IMR-90 (cell line): ENCODE data around the gene CLCN4. TPM values are rescaled to one million over a fixed set of nuclear protein-coding genes. Genes with fewer than 3 reads are reported as not detected.

Experiments used
- ATAC-seq: fragments of 200-7000 bp; cut with Tn5 transposase; 2 replicates; pipeline ENCODE4 v1.9.1; 2020; ENCODE audit warnings: low read depth, mild to moderate bottlenecking, moderate library complexity
- BruUV-seq: library from RNA; stranded (reverse); fragments of 400-500 nt; replicated peaks from 2 replicates; lab custom pipeline; 2021; lab: Mats Ljungman, UMichigan
- CTCF ChIA-PET: fragments of 300-600 bp; formaldehyde crosslinking; extraction: SDS; loops from one replicate; lab custom pipeline; 2021; ENCODE audit warnings: antibody characterized with exemption; lab: Yijun Ruan, JAX
- POLR2A ChIA-PET: fragments of 300-600 bp; sonication (Branson Sonifier 250); formaldehyde crosslinking; loops from one replicate; lab custom pipeline; 2022; ENCODE audit warnings: antibody characterized with exemption; ENCODE audit not compliant: unreplicated experiment; lab: Charles Lee
- DNase-seq: peaks from one replicate; pipeline ENCODE4 v3.0.0; 2013
- H2AFZ ChIP-seq: replicated peaks from 2 replicates; pipeline ENCODE3; 2013; ENCODE audit warnings: low read length, mild to moderate bottlenecking; ENCODE audit not compliant: poor library complexity
- H2AK5ac ChIP-seq: 2 replicates; pipeline ENCODE4 v1.6.1; 2013; ENCODE audit warnings: low read depth, low read length, inconsistent platforms
- H2AK9ac ChIP-seq: replicated peaks from 2 replicates; pipeline ENCODE3; 2013; ENCODE audit warnings: mild to moderate bottlenecking, low read depth, low read length, moderate library complexity; ENCODE audit not compliant: poor library complexity
- H2BK120ac ChIP-seq: 2 replicates; pipeline ENCODE4 v1.6.1; 2013; ENCODE audit warnings: low read depth, low read length, inconsistent platforms
- H2BK15ac ChIP-seq: 3 replicates; pipeline ENCODE4 v1.6.1; 2013; ENCODE audit warnings: low read depth, low read length, inconsistent platforms
- H2BK20ac ChIP-seq: 2 replicates; pipeline ENCODE4 v1.6.1; 2013; ENCODE audit warnings: low read depth, mild to moderate bottlenecking, inconsistent platforms, low read length, moderate library complexity
- H2BK5ac ChIP-seq: 2 replicates; pipeline ENCODE4 v1.6.1; 2013; ENCODE audit warnings: mild to moderate bottlenecking, low read depth, low read length, inconsistent platforms; ENCODE audit not compliant: poor library complexity, severe bottlenecking
- H3K14ac ChIP-seq: replicated peaks from 2 replicates; pipeline ENCODE4 v1.6.1; 2013; ENCODE audit warnings: low read depth, low read length, inconsistent platforms
- H3K18ac ChIP-seq: 2 replicates; pipeline ENCODE4 v1.6.1; 2013; ENCODE audit warnings: low read depth, low read length, control low read depth
- H3K23ac ChIP-seq: 2 replicates; pipeline ENCODE4 v1.6.1; 2013; ENCODE audit warnings: low read depth, low read length, inconsistent platforms
- H3K27ac ChIP-seq: 2 replicates; pipeline ENCODE4 v1.5.1; 2013; ENCODE audit warnings: mild to moderate bottlenecking, control low read depth, low read length; ENCODE audit not compliant: insufficient read depth
- H3K27me3 ChIP-seq: 2 replicates; pipeline ENCODE4 v1.6.1; 2013; ENCODE audit warnings: low read length; ENCODE audit not compliant: control insufficient read depth, insufficient read depth
- H3K36me3 ChIP-seq: 2 replicates; pipeline ENCODE4 v1.6.1; 2013; ENCODE audit warnings: low read length, mixed read lengths; ENCODE audit not compliant: control insufficient read depth, insufficient read depth
- H3K4ac ChIP-seq: 2 replicates; pipeline ENCODE4 v1.6.1; 2013; ENCODE audit warnings: low read depth, low read length, inconsistent platforms
- H3K4me1 ChIP-seq: 2 replicates; pipeline ENCODE4 v1.6.1; 2013; ENCODE audit warnings: low read length, mixed read lengths; ENCODE audit not compliant: control insufficient read depth, insufficient read depth
- H3K4me2 ChIP-seq: 2 replicates; pipeline ENCODE4 v1.6.1; 2013; ENCODE audit warnings: low read depth, mild to moderate bottlenecking, control low read depth, low read length, moderate library complexity
- H3K4me3 ChIP-seq: 2 replicates; pipeline ENCODE4 v1.5.1; 2013; ENCODE audit warnings: low read depth, mild to moderate bottlenecking, control low read depth, low read length, moderate library complexity; ENCODE audit not compliant: insufficient read depth
- H3K56ac ChIP-seq: 2 replicates; pipeline ENCODE4 v1.6.1; 2013; ENCODE audit warnings: low read length, inconsistent platforms; ENCODE audit not compliant: insufficient read depth; ENCODE audit errors: extremely low read depth
- H3K79me1 ChIP-seq, 2 experiments: 2 replicates each; pipeline ENCODE4 v1.6.1; 2013; ENCODE audit warnings: low read length in 2 of 2, inconsistent platforms in 1 of 2, low read depth in 1 of 2
- H3K9ac ChIP-seq: 2 replicates; pipeline ENCODE4 v1.6.1; 2013; ENCODE audit warnings: low read depth, low read length, control low read depth
- H3K9me1 ChIP-seq: 2 replicates; pipeline ENCODE4 v1.6.1; 2013; ENCODE audit warnings: low read length, inconsistent platforms; ENCODE audit not compliant: insufficient read depth
- H3K9me3 ChIP-seq: 2 replicates; pipeline ENCODE4 v1.6.1; 2013; ENCODE audit warnings: low read length; ENCODE audit not compliant: control insufficient read depth, insufficient read depth
- H4K20me1 ChIP-seq: 2 replicates; pipeline ENCODE4 v1.6.1; 2013; ENCODE audit warnings: low read length, inconsistent platforms; ENCODE audit not compliant: insufficient read depth
- H4K5ac ChIP-seq: 2 replicates; pipeline ENCODE4 v1.6.1; 2013; ENCODE audit warnings: mild to moderate bottlenecking, low read depth, low read length, control low read depth
- H4K8ac ChIP-seq, 2 experiments: 2 replicates each; pipeline ENCODE4 v1.6.1; 2013; ENCODE audit warnings: low read depth in 2 of 2, low read length in 2 of 2, control low read depth in 1 of 2, inconsistent platforms in 1 of 2
- H4K91ac ChIP-seq: 2 replicates; pipeline ENCODE4 v1.6.1; 2013; ENCODE audit warnings: low read depth, low read length, inconsistent platforms; ENCODE audit not compliant: insufficient read depth
- BHLHE40 ChIP-seq: fragments of 150-350 bp; IDR thresholded peaks from 2 replicates; pipeline ENCODE4 v1.6.1; 2016; ENCODE audit warnings: mild to moderate bottlenecking, low read depth, low read length
- CEBPB ChIP-seq: IDR thresholded peaks from 2 replicates; pipeline ENCODE4 v1.6.1; 2012; ENCODE audit warnings: low read depth, low read length, improper control_type of control experiment
- CHD1 ChIP-seq: IDR thresholded peaks from 2 replicates; pipeline ENCODE4 v1.6.1; 2012; ENCODE audit warnings: low read depth, low read length, improper control_type of control experiment
- FOS ChIP-seq: fragments of 150-350 bp; IDR thresholded peaks from 2 replicates; pipeline ENCODE4 v1.6.1; 2016; ENCODE audit warnings: low read depth, low read length
- MAFK ChIP-seq: IDR thresholded peaks from 2 replicates; pipeline ENCODE4 v1.6.1; 2012; ENCODE audit warnings: low read depth, low read length, improper control_type of control experiment
- MAZ ChIP-seq: IDR thresholded peaks from 2 replicates; pipeline ENCODE4 v1.6.1; 2012; ENCODE audit warnings: low read depth, mild to moderate bottlenecking, low read length, improper control_type of control experiment, moderate library complexity, borderline replicate concordance
- MXI1 ChIP-seq: IDR thresholded peaks from 2 replicates; pipeline ENCODE4 v1.6.1; 2012; ENCODE audit warnings: low read depth, mild to moderate bottlenecking, low read length, moderate library complexity, borderline replicate concordance
- NFE2L2 ChIP-seq: fragments of 150-350 bp; IDR thresholded peaks from 2 replicates; pipeline ENCODE4 v1.6.1; 2016; ENCODE audit warnings: low read depth, mild to moderate bottlenecking, low read length
- POLR2A ChIP-seq: IDR thresholded peaks from 2 replicates; pipeline ENCODE4 v1.6.1; 2012; ENCODE audit warnings: mild to moderate bottlenecking, low read depth, low read length
- RAD21 ChIP-seq: IDR thresholded peaks from 2 replicates; pipeline ENCODE4 v1.6.1; 2012; ENCODE audit warnings: low read length, improper control_type of control experiment
- RCOR1 ChIP-seq: IDR thresholded peaks from 2 replicates; pipeline ENCODE4 v1.6.1; 2012; ENCODE audit warnings: mild to moderate bottlenecking, low read length, improper control_type of control experiment; ENCODE audit not compliant: insufficient replicate concordance
- RFX5 ChIP-seq: IDR thresholded peaks from 2 replicates; pipeline ENCODE4 v1.8.0; 2012; ENCODE audit warnings: low read depth, mild to moderate bottlenecking, low read length, moderate library complexity
- SMC3 ChIP-seq: fragments of 150-350 bp; IDR thresholded peaks from 2 replicates; pipeline ENCODE4 v1.6.1; 2016; ENCODE audit warnings: low read depth, mild to moderate bottlenecking, antibody characterized with exemption, low read length, moderate library complexity
- WGBS, 2 experiments: methylation state at CpG; one replicate each; pipeline versions ENCODE4 v1.1.5 to v1.1.7; 2013; ENCODE audit warnings: missing lambda C conversion rate in 2 of 2; ENCODE audit not compliant: insufficient read length in 1 of 2; ENCODE audit errors: extremely low coverage in 2 of 2; 5-methylcytosine and 5-hydroxymethylcytosine counted together
- dilution Hi-C: fragments of 300-500 bp; cut with HindIII; formaldehyde crosslinking; loops from one replicate; pipeline ENCODE4 v1.14.3; 2018; ENCODE audit warnings: low sequenced_read_pairs; ENCODE audit not compliant: unreplicated experiment
- in situ Hi-C: fragments of 300-500 bp; cut with MboI; formaldehyde crosslinking; loops from 3 replicates; pipeline ENCODE4 v1.14.3; 2019; ENCODE audit warnings: low sequenced_read_pairs, inconsistent platforms, mixed read lengths
- intact Hi-C: fragments of 100-400 bp; cut with micrococcal nuclease; formaldehyde crosslinking; loops from 2 replicates; pipeline ENCODE4 v1.10.0; 2022
- polyA plus RNA-seq, 3 experiments: library from polyadenylated mRNA; depleted of rRNA; stranded (reverse); fragments of >200 nt; gene quantifications; 2 replicates each; pipeline ENCODE4 v1.2.3, GENCODE V29; 2012; ENCODE audit warnings: low replicate concordance in 1 of 3
- total RNA-seq: library from RNA; depleted of rRNA; stranded (reverse); fragments of >200 nt; gene quantifications from 2 replicates; pipeline ENCODE4 v1.2.3, GENCODE V29; 2012
- TF ChIP-seq, protein P1 (sequence below): conservative IDR thresholded peaks from 2 replicates; pipeline ENCODE4 v1.5.1; 2012; ENCODE audit warnings: mild to moderate bottlenecking, low read depth, low read length, improper control_type of control experiment
- TF ChIP-seq, protein P2 (sequence below): fragments of 150-350 bp; IDR thresholded peaks from 2 replicates; pipeline ENCODE4 v1.6.1; 2017; ENCODE audit warnings: mild to moderate bottlenecking, antibody characterized with exemption, low read length, low read depth
- TF ChIP-seq, protein P3 (sequence below): fragments of 150-350 bp; IDR thresholded peaks from 2 replicates; pipeline ENCODE4 v1.6.1; 2016; ENCODE audit warnings: low read depth, mild to moderate bottlenecking, low read length, moderate library complexity, borderline replicate concordance

Gene CLCN4
- total and polyA plus RNA-seq, 2 of the 4 experiments (the other 2 are of a cell fraction) = 2.2 to 4.5 TPM

- WGBS, 2 experiments = 80% methylated on average over 2 of the region's 11 CpGs; no CpG with 5 or more reads in 1 of the 2 experiments
- Histone ChIP-seq H3K4ac (no peak overlapping the region), H3K36me3 (no peaks in the 10 kb centered on the region), H3K9me3 (no peaks in the 10 kb centered on the region), H3K23ac (no peak overlapping the region), H3K9me1 (no peaks in the 10 kb centered on the region), H2AFZ (no peak overlapping the region), H2BK5ac (no peak overlapping the region), H3K4me1 (no peaks in the 10 kb centered on the region), H4K20me1 (no peaks in the 10 kb centered on the region), H3K4me2 (no peak overlapping the region), H2BK120ac (no peak overlapping the region), H3K27ac (no peak overlapping the region), H3K18ac (no peak overlapping the region), H3K56ac (no peak overlapping the region), H3K79me1 (no peaks in the 10 kb centered on the region), H2AK5ac (no peak overlapping the region), H2BK15ac (no peak overlapping the region), H4K5ac (no peak overlapping the region), H3K27me3 (no peaks in the 10 kb centered on the region), H4K91ac (no peak overlapping the region), H3K9ac (no peak overlapping the region), H3K14ac (no peak overlapping the region), H2BK20ac (no peak overlapping the region), H4K8ac (no peak overlapping the region), H3K4me3 (no peak overlapping the region), H2AK9ac (no peak overlapping the region)
- POLR2A ChIA-PET = no interaction called here
- no peak for DNase-seq
- in situ Hi-C loops (no loop called here), dilution Hi-C loops (no loop called here), intact Hi-C loops (no loop called here)
- CTCF ChIA-PET = no interaction called here
- ATAC-seq = no peak
- BruUV-seq = no TSS peak
- TF ChIP-seq, protein P1, sequence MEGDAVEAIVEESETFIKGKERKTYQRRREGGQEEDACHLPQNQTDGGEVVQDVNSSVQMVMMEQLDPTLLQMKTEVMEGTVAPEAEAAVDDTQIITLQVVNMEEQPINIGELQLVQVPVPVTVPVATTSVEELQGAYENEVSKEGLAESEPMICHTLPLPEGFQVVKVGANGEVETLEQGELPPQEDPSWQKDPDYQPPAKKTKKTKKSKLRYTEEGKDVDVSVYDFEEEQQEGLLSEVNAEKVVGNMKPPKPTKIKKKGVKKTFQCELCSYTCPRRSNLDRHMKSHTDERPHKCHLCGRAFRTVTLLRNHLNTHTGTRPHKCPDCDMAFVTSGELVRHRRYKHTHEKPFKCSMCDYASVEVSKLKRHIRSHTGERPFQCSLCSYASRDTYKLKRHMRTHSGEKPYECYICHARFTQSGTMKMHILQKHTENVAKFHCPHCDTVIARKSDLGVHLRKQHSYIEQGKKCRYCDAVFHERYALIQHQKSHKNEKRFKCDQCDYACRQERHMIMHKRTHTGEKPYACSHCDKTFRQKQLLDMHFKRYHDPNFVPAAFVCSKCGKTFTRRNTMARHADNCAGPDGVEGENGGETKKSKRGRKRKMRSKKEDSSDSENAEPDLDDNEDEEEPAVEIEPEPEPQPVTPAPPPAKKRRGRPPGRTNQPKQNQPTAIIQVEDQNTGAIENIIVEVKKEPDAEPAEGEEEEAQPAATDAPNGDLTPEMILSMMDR = no peak
- TF ChIP-seq BHLHE40 (no peak), CHD1 (no peak), CEBPB (no peak), RCOR1 (no peak), FOS (no peak), POLR2A (no peak), RFX5 (no peak), NFE2L2 (no peak), MAZ (no peak), MAFK (no peak), RAD21 (no peak), MXI1 (no peak), SMC3 (no peak)
- TF ChIP-seq, protein P2, sequence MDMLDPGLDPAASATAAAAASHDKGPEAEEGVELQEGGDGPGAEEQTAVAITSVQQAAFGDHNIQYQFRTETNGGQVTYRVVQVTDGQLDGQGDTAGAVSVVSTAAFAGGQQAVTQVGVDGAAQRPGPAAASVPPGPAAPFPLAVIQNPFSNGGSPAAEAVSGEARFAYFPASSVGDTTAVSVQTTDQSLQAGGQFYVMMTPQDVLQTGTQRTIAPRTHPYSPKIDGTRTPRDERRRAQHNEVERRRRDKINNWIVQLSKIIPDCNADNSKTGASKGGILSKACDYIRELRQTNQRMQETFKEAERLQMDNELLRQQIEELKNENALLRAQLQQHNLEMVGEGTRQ = no peak
- TF ChIP-seq, protein P3, sequence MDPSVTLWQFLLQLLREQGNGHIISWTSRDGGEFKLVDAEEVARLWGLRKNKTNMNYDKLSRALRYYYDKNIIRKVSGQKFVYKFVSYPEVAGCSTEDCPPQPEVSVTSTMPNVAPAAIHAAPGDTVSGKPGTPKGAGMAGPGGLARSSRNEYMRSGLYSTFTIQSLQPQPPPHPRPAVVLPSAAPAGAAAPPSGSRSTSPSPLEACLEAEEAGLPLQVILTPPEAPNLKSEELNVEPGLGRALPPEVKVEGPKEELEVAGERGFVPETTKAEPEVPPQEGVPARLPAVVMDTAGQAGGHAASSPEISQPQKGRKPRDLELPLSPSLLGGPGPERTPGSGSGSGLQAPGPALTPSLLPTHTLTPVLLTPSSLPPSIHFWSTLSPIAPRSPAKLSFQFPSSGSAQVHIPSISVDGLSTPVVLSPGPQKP = no peak
Observed at GRCh38 chrX:10164879-10165278, 8.1 kb downstream of the CLCN4 start.
